RWPE1 (cell line): ENCODE results near the gene NAALADL1.

Source experiments
- CTCF ChIA-PET: fragments of 350-600 bp; sonication (Branson Sonifier 250); formaldehyde crosslinking; extraction: SDS; loops from one replicate; lab custom pipeline; 2021; lab: Yijun Ruan, JAX
- POLR2A ChIA-PET: fragments of 400-600 bp; formaldehyde crosslinking; extraction: SDS; loops from one replicate; lab custom pipeline; 2020; ENCODE audit warnings: antibody characterized with exemption; ENCODE audit not compliant: low non-redundant PET; lab: Yijun Ruan, JAX
- DNase-seq: peaks from one replicate; pipeline ENCODE4 v3.0.0; 2012; ENCODE audit warnings: low spot score
- H3K27ac ChIP-seq: fragments of 450-650 bp; 2 replicates; pipeline ENCODE4 v1.5.1; 2017
- TF ChIP-seq, protein P1 (sequence below): fragments of 450-650 bp; conservative IDR thresholded peaks from 2 replicates; pipeline ENCODE4 v1.5.1; 2017; ENCODE audit warnings: low read depth, mild to moderate bottlenecking

The NAALADL1 gene

DNA sequence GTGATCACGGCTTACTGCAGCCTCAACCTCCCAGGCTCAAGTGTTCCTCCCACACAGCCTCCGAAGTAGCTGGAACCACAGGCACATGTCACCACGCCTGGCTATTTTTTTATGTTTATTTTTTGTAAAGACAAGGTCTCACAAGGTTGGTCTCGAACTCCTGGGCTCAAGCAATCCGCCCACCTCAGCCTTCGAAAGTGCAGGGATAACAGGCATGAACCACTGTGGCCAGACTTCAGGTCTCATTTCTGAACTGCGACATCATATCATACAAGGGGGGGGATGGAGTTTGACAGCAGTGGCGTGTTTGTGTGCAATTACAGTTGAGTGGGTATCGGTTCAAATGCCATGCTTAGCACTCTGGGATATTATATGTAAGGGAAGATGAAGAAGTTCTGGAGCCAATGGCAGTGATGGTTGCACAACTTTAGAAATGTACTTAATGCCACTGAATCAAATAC is 6.9 kb downstream of the NAALADL1 start:
- CTCF ChIA-PET: interaction anchor here (0.7 kb wide), 1 partner anchor 102 kb away, joined by 3 read pairs; no protein-coding TSS in a partner anchor
- H3K27ac ChIP-seq: no peak overlapping the region
- TF ChIP-seq, protein P1, sequence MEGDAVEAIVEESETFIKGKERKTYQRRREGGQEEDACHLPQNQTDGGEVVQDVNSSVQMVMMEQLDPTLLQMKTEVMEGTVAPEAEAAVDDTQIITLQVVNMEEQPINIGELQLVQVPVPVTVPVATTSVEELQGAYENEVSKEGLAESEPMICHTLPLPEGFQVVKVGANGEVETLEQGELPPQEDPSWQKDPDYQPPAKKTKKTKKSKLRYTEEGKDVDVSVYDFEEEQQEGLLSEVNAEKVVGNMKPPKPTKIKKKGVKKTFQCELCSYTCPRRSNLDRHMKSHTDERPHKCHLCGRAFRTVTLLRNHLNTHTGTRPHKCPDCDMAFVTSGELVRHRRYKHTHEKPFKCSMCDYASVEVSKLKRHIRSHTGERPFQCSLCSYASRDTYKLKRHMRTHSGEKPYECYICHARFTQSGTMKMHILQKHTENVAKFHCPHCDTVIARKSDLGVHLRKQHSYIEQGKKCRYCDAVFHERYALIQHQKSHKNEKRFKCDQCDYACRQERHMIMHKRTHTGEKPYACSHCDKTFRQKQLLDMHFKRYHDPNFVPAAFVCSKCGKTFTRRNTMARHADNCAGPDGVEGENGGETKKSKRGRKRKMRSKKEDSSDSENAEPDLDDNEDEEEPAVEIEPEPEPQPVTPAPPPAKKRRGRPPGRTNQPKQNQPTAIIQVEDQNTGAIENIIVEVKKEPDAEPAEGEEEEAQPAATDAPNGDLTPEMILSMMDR: no peak
- DNase-seq: no peak
- POLR2A ChIA-PET: no interaction called here

- peak overlapping the region; percentile 97 for H3K27ac ChIP-seq
- ChIA-PET POLR2A (no interaction called here), CTCF (no interaction called here)
- no peak for DNase-seq
- TF ChIP-seq, protein P1: no peak
Measured at GRCh38 chr11:65047581-65048422, 10.6 kb downstream of the NAALADL1 start.

GRCh38 chr11:65045728-65046127 is 12.6 kb downstream of the NAALADL1 start:
- POLR2A ChIA-PET: no interaction called here
- no peak for DNase-seq
- TF ChIP-seq, protein P1: no peak
- H3K27ac ChIP-seq: peak overlapping the region; percentile 97
- CTCF ChIA-PET: no interaction called here

DNA sequence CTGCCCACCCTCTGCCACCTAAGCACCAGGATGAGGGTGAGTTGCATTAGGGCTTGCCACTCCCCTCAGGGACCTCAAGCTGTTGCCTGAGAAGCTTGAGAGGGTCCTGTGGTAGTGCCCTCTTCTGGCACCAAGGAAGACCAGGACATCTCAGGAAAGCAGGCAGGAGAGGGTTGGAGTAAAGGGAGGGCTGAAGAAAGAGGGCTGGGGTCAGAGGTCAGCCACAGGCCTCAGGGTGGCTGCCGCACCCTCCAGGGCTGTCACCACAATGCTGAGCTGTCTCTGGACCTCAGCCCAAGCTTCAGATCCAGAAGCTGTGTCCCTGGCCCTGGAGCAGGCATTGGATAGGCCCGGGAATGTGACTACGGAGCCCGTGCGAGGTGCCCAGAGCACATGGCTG is 13.3 kb downstream of the NAALADL1 start:
- H3K27ac ChIP-seq: peak overlapping the region; percentile 97
- ChIA-PET CTCF (no interaction called here), POLR2A (no interaction called here)
- TF ChIP-seq, protein P1: no peak
- no peak for DNase-seq

GRCh38 chr11:65043881-65044501 is 14.4 kb downstream of the NAALADL1 start:
- TF ChIP-seq, protein P1: no peak
- ChIA-PET POLR2A (no interaction called here), CTCF (no interaction called here)

DNA sequence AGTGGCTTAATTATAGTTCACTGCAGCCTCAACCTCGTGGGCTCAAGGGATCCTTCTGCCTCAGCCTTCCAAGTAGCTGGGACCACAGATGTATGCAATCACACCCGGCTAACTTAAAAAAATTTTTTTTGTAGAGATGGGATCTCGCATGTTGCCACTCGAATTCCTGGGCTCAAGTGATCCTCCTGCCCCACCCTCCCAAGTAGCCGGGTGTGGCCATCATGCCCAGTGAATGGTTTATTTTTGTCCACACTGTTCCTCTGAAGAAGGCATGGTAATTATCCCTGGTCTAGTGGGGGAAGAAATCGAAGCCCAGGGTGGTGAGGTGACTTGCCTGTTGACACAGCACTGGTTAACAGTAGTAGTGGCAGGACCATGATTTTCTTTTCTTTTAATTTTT is 15.5 kb downstream of the NAALADL1 start:
- POLR2A ChIA-PET: no interaction called here
- DNase-seq: no peak
- TF ChIP-seq, protein P1: no peak
- CTCF ChIA-PET: no interaction called here
- H3K27ac ChIP-seq: peak overlapping the region; percentile 97

More at GRCh38 chr11:65043881-65044501, 14.4 kb downstream of the NAALADL1 start:
- DNase-seq: no peak
- H3K27ac ChIP-seq: peak overlapping the region; percentile 97
